Heart right ventricle (tissue), 16 donors: ENCODE results near the gene OCEL1. TPM values are rescaled to one million over a fixed set of nuclear protein-coding genes. Genes with fewer than 3 reads are reported as not detected.
"Not testable (repeated sequence)": the region's sequence is repeated elsewhere in the genome, so short reads cannot be mapped to it uniquely, and the experiment has no call there.

Experiments
- ATAC-seq, 8 donors: fragments of 200-7000 bp; cut with Tn5 transposase; one replicate each; pipeline ENCODE4 v1.9.1; 2020; ENCODE audit warnings: mild to moderate bottlenecking in 8 of 8, moderate library complexity in 8 of 8, moderate number of reproducible peaks in 1 of 8
- DNase-seq, 2 donors: peaks; one replicate each; pipeline ENCODE4 v3.0.0-alpha.2; 2020
- H3K27ac ChIP-seq, 10 donors: fragments of 200-600 bp; sonication (generic) in 2 of 10; one replicate each; pipeline versions ENCODE4 v1.5.0 to v1.8.0; 2020 to 2022; ENCODE audit warnings: mild to moderate bottlenecking in 3 of 10
- H3K27me3 ChIP-seq, 7 donors: fragments of 200-600 bp; one replicate each; pipeline ENCODE4 v1.8.0; 2021 to 2022; ENCODE audit warnings: mild to moderate bottlenecking in 2 of 7
- H3K36me3 ChIP-seq, 9 donors: fragments of 200-600 bp; sonication (generic) in 1 of 9; one replicate each; pipeline versions ENCODE4 v1.5.0 to v1.8.0; 2020 to 2022; ENCODE audit warnings: mild to moderate bottlenecking in 2 of 9
- H3K4me1 ChIP-seq, 9 donors: fragments of 200-600 bp; sonication (generic) in 1 of 9; one replicate each; pipeline versions ENCODE4 v1.5.0 to v1.8.0; 2020 to 2022; ENCODE audit warnings: mild to moderate bottlenecking in 4 of 9
- H3K4me3 ChIP-seq, 10 donors: fragments of 200-600 bp; sonication (generic) in 2 of 10; one replicate each; pipeline versions ENCODE4 v1.5.0 to v1.8.0; 2020 to 2022; ENCODE audit warnings: mild to moderate bottlenecking in 7 of 10, moderate library complexity in 2 of 10
- H3K9me3 ChIP-seq, 11 donors: fragments of 200-600 bp in 10 of 11; sonication (generic) in 2 of 11; one replicate each; pipeline versions ENCODE4 v1.5.0 to v1.8.0; 2013 to 2022; ENCODE audit warnings: mild to moderate bottlenecking in 2 of 11, control low read depth in 1 of 11, moderate library complexity in 1 of 11
- CTCF ChIP-seq, 9 donors: fragments of 200-600 bp; sonication (generic) in 2 of 9; IDR thresholded peaks; one replicate each; pipeline versions ENCODE4 v1.5.0 to v1.8.0; 2021 to 2022; ENCODE audit warnings: antibody characterized with exemption in 9 of 9, mild to moderate bottlenecking in 5 of 9, moderate library complexity in 1 of 9
- WGBS, 2 donors: extraction: QIAGEN DNeasy Blood & Tissue Kit; methylation state at CpG; one replicate each; pipeline ENCODE4 v1.1.7; 2013; ENCODE audit warnings: inconsistent platforms in 1 of 2; 5-methylcytosine and 5-hydroxymethylcytosine counted together
- intact Hi-C, 10 donors: fragments of 100-400 bp; cut with DNase I; formaldehyde crosslinking; loops; one replicate each; pipeline versions ENCODE4 v1.11.1 to v1.14.2; 2022
- polyA plus RNA-seq, 2 donors: library from polyadenylated mRNA; stranded (reverse); fragments of 200-250 nt; gene quantifications; one replicate each; pipeline ENCODE4 v1.2.3, GENCODE V29; 2013
- total RNA-seq, 10 donors: library from RNA; stranded (reverse); fragmentation: NEBNext Ultra II Directional in 3 of 10; extraction: Animal tissue kit (Norgen Biotek cat#: 25700) in 3 of 10; gene quantifications; one replicate each; pipeline versions ENCODE4 v1.2.1 to v1.2.4, GENCODE V29; 2021 to 2023
- donor health status: Arrhythmogenic right ventricular cardiomyopathy.
- donor health status: ischemic (EF 13 %, LVEDD 7.1; RV severe dilation, severe dysfunction).
- donor health status: healthy with polysubstance abuse.
- donor health status: DM: no; HTN: yes; CAD: no.
- donor health status: DM: no; HTN: no; CAD: no.
- donor health status: ischemic (EF 25% LVEDD 6.9; RV normal size, moderate dysfunction).
- donor health status: ischemic (EF 25% LVEDD 5.7; RV mildly dilated, moderate dysfunction).
- donor health status: healthy.
- donor health status: DM: yes; HTN: yes; CAD: no.
- donor health status: Ischemic cardiomyopathy.
- donor health status: ischemic (EF 35%, LVEDD 5.7; RV mildly dilated, moderate dysfunction).
- donor health status: nonischemic (EF 11% LVEDD 7.7; RV severe dilation, severe dysfunction).
- donor health status: DM: yes; HTN: yes; CAD: no.
- donor health status: PGD.
- donor health status: ischemic (EF 29% LVEDD 5.4; RV normal size, mild dysfunction).
- donor health status: nonischemic (EF 23%, LVEDD 6.1; RV moderate dilation, normal function).

The OCEL1 gene
- total and polyA plus RNA-seq, 12 donors = 7.2 to 47.4 (median 15.3) TPM

GRCh38 chr19:17266975-17267788, 41.2 kb downstream of the OCEL1 start, which contains the start of gene BABAM1:
Gene BABAM1 (plus strand): TSS chr19:17267443. CDS start chr19:17268807, 1,364 bp downstream.
- Histone ChIP-seq H3K27ac (peak within 1 kb of the TSS; percentile 18 to 96 (median 82)), H3K36me3 (peaks cover 0 to 36% (median 20%) of the 10 kb centered on the region in 9 donors), H3K4me1 (peaks cover 2 to 36% (median 20%) of the 10 kb centered on the region in 9 donors), H3K27me3 (no peaks in the 10 kb centered on the region), H3K9me3 (no peaks in the 10 kb centered on the region), H3K4me3 (peak within 1 kb of the TSS; percentile 56 to 97 (median 80))
- TF ChIP-seq CTCF (IDR thresholded peaks at IDR 0.05) = no peak
- 0 to 1% methylated on average over 27 of the region's 27 CpGs for WGBS, 2 donors
- intact Hi-C loops = no loop called here
- DNase-seq (peak; percentile 87 to 99), ATAC-seq (peak; percentile 95 to 97 (median 96))

GRCh38 chr19:17268754-17269153, 42.7 kb downstream of the OCEL1 start:
- Histone ChIP-seq H3K4me3 (no peak overlapping the region), H3K36me3 (peaks cover 0 to 52% (median 27%) of the 10 kb centered on the region in 9 donors), H3K27me3 (no peaks in the 10 kb centered on the region), H3K9me3 (no peaks in the 10 kb centered on the region), H3K27ac (no peak overlapping the region), H3K4me1 (peaks cover 2 to 31% (median 19%) of the 10 kb centered on the region in 9 donors)
- intact Hi-C loops = no loop called here
- 94 to 95% methylated on average over 13 of the region's 13 CpGs for WGBS, 2 donors
- ATAC-seq (no peak), DNase-seq (no peak)
- no peak for TF ChIP-seq CTCF (IDR thresholded peaks at IDR 0.05)

DNA sequence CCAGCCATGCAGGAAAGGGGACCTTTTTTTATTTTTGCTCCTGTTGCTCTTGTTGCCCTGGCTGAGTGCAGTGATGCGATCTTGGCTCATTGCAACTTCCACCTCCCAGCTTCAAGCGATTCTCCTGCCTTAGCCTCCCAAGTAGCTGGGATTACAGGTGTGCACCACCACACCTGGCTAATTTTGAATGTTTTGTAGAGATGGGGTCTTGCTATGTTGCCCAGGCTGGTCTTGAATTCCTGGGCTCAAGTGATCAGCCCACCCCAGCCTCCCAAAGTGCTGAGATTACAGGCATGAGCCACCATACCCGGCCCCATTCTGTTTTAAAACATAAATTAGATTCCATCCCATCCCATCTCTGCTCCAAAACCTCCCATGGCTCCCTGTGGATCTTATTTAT, 48.9 kb downstream of the OCEL1 start:
- H3K36me3 ChIP-seq = peaks cover 0 to 96% (median 53%) of the 10 kb centered on the region in 9 donors
- ATAC-seq, H3K4me3 ChIP-seq, H3K27me3 ChIP-seq, DNase-seq, H3K27ac ChIP-seq, H3K4me1 ChIP-seq, intact Hi-C loops, H3K9me3 ChIP-seq: not testable (repeated sequence)
- WGBS, 2 donors = 95 to 96% methylated on average over 3 of the region's 3 CpGs

DNA sequence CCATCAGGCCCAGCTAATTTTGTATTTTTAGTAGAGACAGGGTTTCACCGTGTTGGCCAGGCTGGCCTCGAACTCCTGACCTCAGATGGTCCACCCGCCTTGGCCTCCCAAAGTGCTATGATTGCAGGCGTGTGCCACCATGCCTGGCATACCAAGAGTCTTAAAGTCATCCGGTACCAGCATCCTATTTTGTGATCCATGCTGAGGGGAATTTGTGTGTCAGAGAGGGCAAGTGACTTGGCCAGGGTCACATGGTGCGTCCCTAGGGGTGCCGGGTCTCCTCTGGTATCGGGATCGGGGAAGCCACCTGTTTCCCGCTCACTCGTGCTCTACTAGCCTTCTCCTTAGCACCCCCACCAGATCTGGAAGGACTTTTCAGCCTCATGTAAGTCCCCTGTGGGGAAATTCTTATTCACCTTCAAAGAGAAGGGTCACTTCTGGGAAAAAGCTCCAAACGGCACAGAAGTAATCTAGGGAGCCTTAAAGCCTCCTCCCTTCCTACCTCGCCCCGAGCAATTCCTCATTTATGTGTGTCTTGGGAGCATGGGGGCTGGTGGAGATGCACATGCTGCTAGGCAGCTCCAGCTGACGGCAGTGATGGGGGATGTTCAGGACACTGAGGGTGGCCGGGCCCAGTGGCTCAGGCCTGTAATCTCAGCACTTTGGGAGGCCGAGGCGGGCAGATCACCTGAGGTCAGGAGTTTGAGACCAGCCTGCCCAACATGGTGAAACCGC, 49.6 kb downstream of the OCEL1 start:
- H3K9me3 ChIP-seq = no peaks in the 10 kb centered on the region
- no peak for DNase-seq
- ATAC-seq = no peak
- H3K4me1 ChIP-seq = no peaks in the 10 kb centered on the region
- H3K27ac ChIP-seq = no peak overlapping the region
- H3K27me3 ChIP-seq = peaks cover 0 to under 1% (median 0%) of the 10 kb centered on the region in 7 donors
- WGBS, 2 donors = 91 to 92% methylated on average over 19 of the region's 19 CpGs
- no peak for TF ChIP-seq CTCF (IDR thresholded peaks at IDR 0.05)
- H3K4me3 ChIP-seq = no peak overlapping the region
- H3K36me3 ChIP-seq = peaks cover 0 to 89% (median 53%) of the 10 kb centered on the region in 9 donors
- intact Hi-C loops = no loop called here

Other genes starting within 250 kb of the OCEL1 start
- gene CPAMD8, start 199.4 kb upstream of the OCEL1 start, total RNA-seq = 10 to 100 TPM in 6 of 10 donors, 1 to 10 TPM in 4; 4.8 to 30.4 (median 10.5) TPM
- 10 to 100 TPM; 11.0 to 77.9 TPM for gene CPAMD8, start 199.4 kb upstream of the OCEL1 start, polyA plus RNA-seq
- 1 to 10 TPM; 2.0 to 9.1 (median 4.7) TPM for gene HAUS8, start 150.8 kb upstream of the OCEL1 start, total RNA-seq
- 10 to 100 TPM in 1 of 2 donors, 1 to 10 TPM in 1; 4.4 to 10.2 TPM for gene HAUS8, start 150.8 kb upstream of the OCEL1 start, polyA plus RNA-seq
- gene MYO9B, start 150.4 kb upstream of the OCEL1 start, total RNA-seq = 10 to 100 TPM; 19.9 to 55.0 (median 27.5) TPM
- 10 to 100 TPM; 27.9 to 55.2 TPM for gene MYO9B, start 150.4 kb upstream of the OCEL1 start, polyA plus RNA-seq
- gene USE1, start 10.9 kb upstream of the OCEL1 start, total RNA-seq = 10 to 100 TPM; 25.1 to 36.6 (median 28.3) TPM
- gene USE1, start 10.9 kb upstream of the OCEL1 start, polyA plus RNA-seq = 10 to 100 TPM; 48.6 to 67.6 TPM
- 10 to 100 TPM; 34.5 to 79.7 (median 42.2) TPM for gene NR2F6, start 19.7 kb downstream of the OCEL1 start, total RNA-seq
- 10 to 100 TPM; 32.0 to 46.1 TPM for gene NR2F6, start 19.7 kb downstream of the OCEL1 start, polyA plus RNA-seq
- 10 to 100 TPM in 1 of 10 donors, 1 to 10 TPM in 9; 3.4 to 10.7 (median 6.6) TPM for gene USHBP1, start 38.5 kb downstream of the OCEL1 start, total RNA-seq
- gene USHBP1, start 38.5 kb downstream of the OCEL1 start, polyA plus RNA-seq = 10 to 100 TPM; 11.5 to 30.9 TPM
- gene BABAM1, start 41.2 kb downstream of the OCEL1 start, total RNA-seq = 10 to 100 TPM; 64.5 to 83.4 (median 74.4) TPM
- 10 to 100 TPM; 68.9 to 88.2 TPM for gene BABAM1, start 41.2 kb downstream of the OCEL1 start, polyA plus RNA-seq
- gene ANKLE1, start 55.7 kb downstream of the OCEL1 start, total RNA-seq = under 1 TPM in 8 of 10 donors, not detected in 2; 0.09 to 0.85 (median 0.22) TPM
- under 1 TPM; 0.15 to 0.20 TPM for gene ANKLE1, start 55.7 kb downstream of the OCEL1 start, polyA plus RNA-seq
- gene ABHD8, start 77.2 kb downstream of the OCEL1 start, total RNA-seq = 10 to 100 TPM in 2 of 10 donors, 1 to 10 TPM in 8; 6.0 to 16.9 (median 7.9) TPM
- gene ABHD8, start 77.2 kb downstream of the OCEL1 start, polyA plus RNA-seq = 10 to 100 TPM in 1 of 2 donors, 1 to 10 TPM in 1; 8.7 to 16.6 TPM
- 100 to 1,000 TPM; 122 to 259 (median 151) TPM for gene MRPL34, start 79.6 kb downstream of the OCEL1 start, total RNA-seq
- gene MRPL34, start 79.6 kb downstream of the OCEL1 start, polyA plus RNA-seq = 100 to 1,000 TPM; 157 to 301 TPM
- gene DDA1, start 83.3 kb downstream of the OCEL1 start, total RNA-seq = 10 to 100 TPM; 24.0 to 39.7 (median 34.7) TPM
- gene DDA1, start 83.3 kb downstream of the OCEL1 start, polyA plus RNA-seq = 10 to 100 TPM; 20.4 to 85.7 TPM
- 10 to 100 TPM in 3 of 10 donors, 1 to 10 TPM in 7; 6.2 to 11.7 (median 8.0) TPM for gene ANO8, start 108.6 kb downstream of the OCEL1 start, total RNA-seq
- 10 to 100 TPM in 1 of 2 donors, 1 to 10 TPM in 1; 3.3 to 14.6 TPM for gene ANO8, start 108.6 kb downstream of the OCEL1 start, polyA plus RNA-seq
- 10 to 100 TPM in 4 of 10 donors, 1 to 10 TPM in 6; 8.0 to 12.4 (median 9.8) TPM for gene GTPBP3, start 111.3 kb downstream of the OCEL1 start, total RNA-seq
- gene GTPBP3, start 111.3 kb downstream of the OCEL1 start, polyA plus RNA-seq = 10 to 100 TPM in 1 of 2 donors, 1 to 10 TPM in 1; 8.9 to 12.8 TPM
- gene PLVAP, start 151.1 kb downstream of the OCEL1 start, total RNA-seq = 10 to 100 TPM in 9 of 10 donors, 1 to 10 TPM in 1; 7.5 to 56.0 (median 22.1) TPM
- 10 to 100 TPM; 69.1 to 74.9 TPM for gene PLVAP, start 151.1 kb downstream of the OCEL1 start, polyA plus RNA-seq
- gene CCDC194, start 168.0 kb downstream of the OCEL1 start, total RNA-seq = under 1 TPM in 3 of 10 donors, not detected in 7; 0.44 to 0.51 (median 0.50) TPM
- 1 to 10 TPM in 1 of 2 donors, not detected in 1; 1.0 TPM for gene CCDC194, start 168.0 kb downstream of the OCEL1 start, polyA plus RNA-seq
- gene BST2, start 179.4 kb downstream of the OCEL1 start, total RNA-seq = 10 to 100 TPM; 22.7 to 73.5 (median 37.0) TPM
- 10 to 100 TPM; 32.0 to 75.4 TPM for gene BST2, start 179.4 kb downstream of the OCEL1 start, polyA plus RNA-seq
- gene MVB12A, start 193.8 kb downstream of the OCEL1 start, total RNA-seq = 10 to 100 TPM; 11.7 to 26.8 (median 13.4) TPM
- gene MVB12A, start 193.8 kb downstream of the OCEL1 start, polyA plus RNA-seq = 10 to 100 TPM; 38.6 to 50.0 TPM
- gene TMEM221, start 222.4 kb downstream of the OCEL1 start, total RNA-seq = under 1 TPM in 2 of 10 donors, not detected in 8; 0.12 to 0.20 TPM
- gene TMEM221, start 222.4 kb downstream of the OCEL1 start, polyA plus RNA-seq = under 1 TPM in 1 of 2 donors, not detected in 1; 0.03 TPM
- gene NXNL1, start 234.7 kb downstream of the OCEL1 start, total RNA-seq = under 1 TPM in 4 of 10 donors, not detected in 6; 0.42 to 0.80 (median 0.55) TPM
- gene NXNL1, start 234.7 kb downstream of the OCEL1 start, polyA plus RNA-seq = 1 to 10 TPM in 1 of 2 donors, not detected in 1; 1.1 TPM
- gene SLC27A1, start 244.3 kb downstream of the OCEL1 start, total RNA-seq = 10 to 100 TPM; 37.1 to 64.5 (median 47.2) TPM
- 10 to 100 TPM; 16.0 to 78.3 TPM for gene SLC27A1, start 244.3 kb downstream of the OCEL1 start, polyA plus RNA-seq